Stimulated activated naive CD4-positive, alpha-beta T cell (primary cell): ENCODE data around the gene OCEL1.

Experiments used
- DNase-seq, 6 experiments: peaks; one replicate each; lab custom pipeline; 2025; lab: John Stamatoyannopoulos, UW

Gene OCEL1

DNA sequence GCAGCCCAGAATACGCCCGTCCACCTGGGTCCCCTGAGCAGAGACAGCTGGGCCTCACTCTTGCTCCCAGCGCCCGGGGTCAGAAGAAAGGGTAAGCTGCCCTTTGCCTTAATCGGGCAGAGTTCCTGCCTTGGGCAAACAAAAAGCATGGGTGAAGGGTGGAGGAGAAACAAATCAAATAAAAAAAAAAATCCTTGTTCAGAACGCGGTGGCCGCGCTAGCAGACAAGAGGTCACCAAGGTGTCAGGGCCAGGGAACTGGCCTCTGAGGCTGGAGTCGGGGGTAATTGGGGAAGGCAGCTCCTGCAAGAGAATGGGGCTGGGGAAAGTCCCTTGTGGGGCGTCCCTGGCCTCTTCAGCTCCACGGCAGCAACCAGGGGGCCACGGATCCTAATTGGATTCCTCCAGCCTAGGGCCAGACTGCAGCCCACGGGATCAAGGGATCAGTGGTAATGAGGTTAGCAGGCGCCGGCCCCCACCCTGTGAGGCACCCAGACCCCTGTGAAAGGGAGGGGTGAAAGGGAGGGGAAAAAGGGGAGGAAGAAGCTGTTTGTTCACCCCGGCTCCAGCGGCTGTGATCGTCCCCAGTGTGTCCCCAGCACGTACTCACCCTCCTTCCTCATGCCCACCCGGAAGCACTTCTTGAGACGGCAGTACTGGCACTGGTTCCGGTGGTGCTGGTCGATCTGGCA is 14.2 kb downstream of the OCEL1 start:
- DNase-seq = no peak

DNA sequence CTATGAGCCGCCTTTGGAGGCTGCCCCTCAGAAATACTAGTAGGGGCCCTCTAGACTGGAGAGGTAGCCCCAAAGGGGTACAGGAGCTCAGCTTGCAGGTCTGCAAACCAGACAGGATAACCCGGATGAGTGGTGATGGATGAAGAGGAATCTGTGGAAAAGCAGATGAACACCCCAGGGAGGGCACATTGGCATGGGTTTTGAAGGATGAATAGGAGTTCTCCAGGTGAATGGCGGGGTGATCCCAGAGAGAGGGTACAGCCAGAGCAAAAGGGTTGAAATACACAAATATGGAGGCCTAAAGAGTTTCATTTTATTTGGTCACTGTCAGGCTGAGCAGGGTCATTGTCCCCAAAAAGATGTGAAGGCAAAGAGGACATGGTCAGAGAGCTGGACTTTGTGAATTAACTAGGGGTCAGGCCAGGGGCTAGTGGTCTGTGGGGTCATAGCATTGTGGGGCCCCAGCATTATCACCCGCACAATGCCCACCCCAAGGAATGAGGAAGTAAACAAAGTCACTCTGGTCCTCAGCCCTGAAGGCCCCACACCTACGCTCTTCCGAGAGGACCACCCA is 14.9 kb downstream of the OCEL1 start:
- DNase-seq = no peak

GRCh38 chr19:17242431-17243208 is 16.6 kb downstream of the OCEL1 start:
- DNase-seq = no peak

DNA sequence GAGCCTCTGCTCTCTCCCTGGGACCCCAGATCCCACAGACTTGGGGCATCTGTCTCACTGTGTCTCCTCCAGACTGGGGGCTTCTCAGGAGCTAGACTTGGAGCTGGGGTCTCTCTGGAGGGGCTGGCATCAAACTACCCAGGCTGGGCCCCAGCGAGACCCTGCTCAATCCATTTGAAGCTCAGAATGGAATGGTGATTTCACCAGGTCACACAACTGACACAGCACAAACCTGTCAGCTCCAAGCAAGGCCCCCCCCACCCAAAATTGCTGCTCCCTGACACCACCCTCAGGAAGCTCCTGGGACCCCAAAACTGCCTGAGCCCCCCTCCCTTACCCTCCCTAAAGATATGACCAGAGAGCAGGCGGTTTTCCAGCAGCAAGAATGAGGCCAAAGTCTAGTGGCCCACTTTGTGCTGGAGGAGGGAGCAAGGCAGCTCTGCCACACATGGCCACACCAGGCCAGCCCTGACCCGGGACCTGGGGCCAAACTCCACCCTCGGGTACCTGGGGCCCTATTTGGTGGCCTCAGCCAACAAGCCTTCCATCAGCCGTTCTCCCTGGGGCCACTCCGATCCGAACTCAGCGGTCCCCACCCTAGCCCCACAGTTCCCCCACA is 17.3 kb downstream of the OCEL1 start:
- DNase-seq = no peak

DNA sequence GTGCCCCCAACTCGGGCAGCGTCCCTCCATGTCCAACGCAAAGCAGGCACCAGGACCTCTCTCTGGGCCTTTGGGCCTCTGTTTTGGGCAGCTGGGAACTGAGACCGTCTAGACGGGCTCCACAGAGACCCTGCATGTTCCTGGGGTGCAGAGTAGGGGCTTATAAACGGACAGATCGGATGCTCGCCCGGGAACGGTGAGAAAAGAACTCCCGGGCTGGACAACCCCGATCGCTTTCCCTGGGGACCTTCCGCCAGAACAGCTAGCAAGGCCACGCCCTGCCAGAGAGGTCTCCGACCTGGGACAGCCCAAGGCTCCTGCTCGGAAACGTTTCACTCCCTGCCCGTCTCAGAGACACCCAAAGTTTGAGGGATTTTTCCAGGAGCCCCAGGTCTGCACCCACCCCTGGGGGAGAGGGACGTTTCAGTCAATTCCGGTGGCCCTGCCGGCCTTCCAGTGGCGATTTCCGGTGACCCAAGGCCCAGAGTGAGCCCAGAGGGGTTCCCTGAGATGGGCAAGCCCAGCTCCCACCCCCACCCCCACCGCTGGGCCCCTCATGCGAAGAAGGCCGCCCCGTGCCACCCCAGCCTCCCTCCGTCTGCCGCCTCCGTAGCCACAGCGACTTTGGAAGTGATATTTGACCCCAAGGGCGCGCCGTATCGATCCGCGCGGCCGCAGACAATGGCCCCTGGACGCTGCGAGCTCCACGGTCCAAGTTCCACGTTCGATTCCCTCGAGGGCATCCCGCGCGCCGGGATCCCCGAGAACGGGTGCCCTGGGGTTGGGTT is 18.0 kb downstream of the OCEL1 start:
- DNase-seq = no peak

DNA sequence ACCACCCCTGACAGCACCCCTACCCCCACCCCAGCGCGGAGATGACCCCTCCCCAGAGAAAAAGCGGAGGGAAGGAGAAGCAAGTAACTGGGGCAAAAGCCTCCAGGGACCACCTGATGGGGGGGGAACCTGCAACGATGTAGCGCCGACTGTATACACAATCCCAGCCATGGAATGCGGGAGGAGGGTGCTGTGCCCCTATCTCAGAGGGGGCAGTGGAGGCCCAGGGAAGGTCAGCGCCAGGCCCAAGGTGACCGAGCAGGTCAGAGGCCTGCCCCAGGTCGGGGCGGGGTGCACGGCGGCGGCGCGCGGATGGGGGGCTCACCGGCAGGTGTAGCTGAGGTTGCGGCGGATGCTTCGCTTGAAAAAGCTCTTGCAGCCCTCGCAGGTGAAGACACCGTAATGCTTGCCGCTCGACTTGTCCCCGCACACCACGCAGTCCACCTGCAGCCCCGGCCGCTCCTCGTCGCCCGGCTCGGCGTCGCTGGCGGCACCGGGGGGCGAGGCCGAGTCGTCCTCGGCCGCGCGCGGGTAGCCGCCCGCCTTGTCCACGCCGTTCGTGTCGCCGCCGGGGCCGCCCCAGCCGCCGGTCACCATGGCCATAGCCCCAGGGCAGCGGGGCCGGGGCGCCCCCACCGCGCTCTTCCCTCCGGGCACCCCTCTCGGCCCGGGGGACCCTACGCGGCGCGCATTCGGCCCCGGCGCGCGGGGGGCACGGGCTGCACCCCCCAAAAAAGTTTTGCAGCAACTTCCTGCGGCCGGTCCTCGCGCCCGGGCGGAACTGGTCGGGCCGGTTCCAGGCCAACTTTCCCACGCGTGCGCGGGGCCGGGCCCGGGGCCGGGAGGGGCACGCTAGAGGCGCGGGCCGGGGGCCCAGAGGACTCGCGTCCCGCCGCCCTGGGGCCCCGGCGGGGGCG is 18.9 kb downstream of the OCEL1 start:
- peak in 2 of 6 experiments; percentile 10 to 24 for DNase-seq

GRCh38 chr19:17245535-17245984 is 19.5 kb downstream of the OCEL1 start, which contains the start of gene NR2F6:
Gene NR2F6, minus strand, starts transcription at chr19:17245919. Its CDS starts 699 bp downstream, at chr19:17245220.
- peak in 3 of 6 experiments; percentile 25 to 60 (median 49) for DNase-seq

GRCh38 chr19:17246681-17247425 is 20.8 kb downstream of the OCEL1 start:
- no peak for DNase-seq

GRCh38 chr19:17248011-17248776 is 22.2 kb downstream of the OCEL1 start:
- DNase-seq = no peak

GRCh38 chr19:17249887-17250548 is 24.0 kb downstream of the OCEL1 start:
- DNase-seq = no peak

DNA sequence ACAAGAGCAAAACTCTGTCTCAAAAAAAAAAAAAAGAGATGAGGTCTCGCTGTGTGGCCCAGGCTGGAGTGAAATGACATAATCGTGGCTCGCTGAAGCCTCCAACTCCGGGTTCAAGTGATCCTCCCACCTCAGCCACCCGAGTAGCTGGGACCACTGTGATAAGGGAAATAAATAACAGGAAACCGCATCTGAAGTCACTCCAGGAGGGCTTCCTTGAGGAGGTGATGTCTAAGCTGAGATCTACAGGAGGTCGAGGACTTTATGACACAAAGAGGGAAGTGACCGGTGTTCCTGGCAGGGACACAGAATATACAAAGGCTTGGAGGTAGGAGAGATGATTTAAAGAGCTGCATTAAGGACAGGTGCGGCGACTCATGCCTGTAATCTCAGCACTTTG is 28.6 kb downstream of the OCEL1 start:
- DNase-seq = no peak

DNA sequence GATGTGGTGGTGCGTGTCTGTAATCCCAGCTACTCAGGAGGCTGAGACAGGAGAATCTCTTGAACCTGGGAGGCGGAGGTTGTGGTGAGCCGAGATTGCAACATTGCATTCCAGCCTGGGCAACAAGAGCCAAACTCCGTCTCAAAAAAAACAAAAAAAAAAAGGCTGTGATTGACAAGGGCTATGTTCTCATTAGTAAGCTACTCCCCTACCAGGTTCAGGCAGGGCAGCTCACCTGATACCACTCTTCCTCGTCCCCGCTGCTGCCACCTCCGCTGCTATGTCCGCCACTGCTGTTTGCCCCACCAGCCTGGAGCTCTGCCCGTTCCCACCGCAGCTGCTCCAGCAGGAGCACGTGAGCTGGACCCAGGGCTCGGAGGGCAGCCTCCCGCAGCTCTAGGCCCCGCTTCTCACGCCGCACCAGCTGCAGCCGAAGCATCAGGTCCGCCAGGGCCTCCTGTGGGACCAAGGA is 29.2 kb downstream of the OCEL1 start:
- no peak for DNase-seq

DNA sequence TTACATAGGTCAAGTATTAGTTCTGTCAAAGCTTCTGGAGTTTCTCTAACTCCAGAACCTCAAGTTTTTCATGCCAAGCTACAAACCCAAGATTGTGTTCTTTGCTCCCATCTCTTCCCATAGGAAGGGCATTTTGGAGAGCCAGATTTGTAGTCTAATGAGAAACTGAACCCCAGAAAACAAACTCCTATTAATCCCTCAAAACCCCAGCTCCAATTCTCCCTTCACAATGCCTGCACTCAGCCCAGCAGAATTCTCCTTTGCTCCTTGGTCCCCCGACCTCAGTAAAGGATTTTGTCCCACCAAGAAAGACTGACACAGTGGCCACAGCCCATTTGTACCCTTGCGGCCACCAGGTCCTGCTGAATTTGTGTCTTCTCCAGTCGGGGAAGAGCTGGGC is 30.1 kb downstream of the OCEL1 start:
- no peak for DNase-seq

DNA sequence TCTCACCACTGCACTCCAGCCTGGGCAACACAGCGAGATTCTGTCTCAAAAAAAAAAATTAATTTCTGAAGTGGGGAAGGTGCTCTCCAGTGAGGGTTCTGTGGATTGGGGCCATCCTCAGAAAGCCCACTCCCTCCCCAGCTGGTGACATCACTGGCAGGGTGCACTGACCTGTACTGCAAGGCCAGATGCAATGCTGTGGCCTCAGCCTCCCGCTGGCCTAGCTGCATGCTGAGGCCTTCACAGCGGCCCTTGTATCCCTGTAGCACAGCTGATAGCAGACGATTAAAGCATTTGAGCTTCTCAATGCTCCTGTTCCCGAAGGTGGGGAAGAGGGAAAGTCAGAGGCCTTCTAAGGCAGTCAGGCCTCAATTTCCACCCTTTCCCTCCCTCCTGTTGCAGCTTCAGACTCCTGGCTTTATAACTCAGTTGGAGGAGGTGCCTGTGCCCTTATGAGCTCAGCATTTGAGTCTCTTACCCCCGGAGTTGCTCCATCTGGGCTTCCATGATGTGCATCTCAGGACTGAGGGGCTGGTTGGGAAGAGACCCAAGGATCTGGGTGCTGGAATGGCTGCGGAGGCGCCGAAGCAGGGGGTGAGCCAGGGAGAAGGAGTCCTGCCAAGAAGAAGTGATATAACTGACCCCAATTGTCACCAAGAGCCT is 33.2 kb downstream of the OCEL1 start:
- DNase-seq = no peak

DNA sequence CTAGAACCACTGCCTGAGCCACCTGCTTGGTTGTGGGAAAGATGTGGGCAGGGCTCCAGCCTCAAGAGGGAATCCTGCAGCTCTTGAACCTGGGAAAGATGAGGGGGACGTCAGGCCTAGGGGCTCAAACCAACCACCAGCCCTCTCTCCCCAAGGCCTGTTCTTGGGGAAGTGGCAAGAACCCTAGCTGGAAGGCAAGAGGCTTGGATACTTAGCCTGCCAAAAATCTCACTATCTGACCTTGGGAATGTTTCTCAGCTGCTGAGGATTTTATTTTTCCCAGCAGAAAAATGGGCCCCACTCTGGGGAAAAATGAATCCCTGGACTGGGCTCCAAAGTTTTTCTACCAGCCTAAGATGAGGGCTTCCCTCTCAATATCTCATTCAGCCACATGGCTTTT is 33.9 kb downstream of the OCEL1 start:
- DNase-seq = no peak

- peak; percentile 73 to 91 (median 84) for DNase-seq
Measured at GRCh38 chr19:17260842-17261325, 34.9 kb downstream of the OCEL1 start.

DNA sequence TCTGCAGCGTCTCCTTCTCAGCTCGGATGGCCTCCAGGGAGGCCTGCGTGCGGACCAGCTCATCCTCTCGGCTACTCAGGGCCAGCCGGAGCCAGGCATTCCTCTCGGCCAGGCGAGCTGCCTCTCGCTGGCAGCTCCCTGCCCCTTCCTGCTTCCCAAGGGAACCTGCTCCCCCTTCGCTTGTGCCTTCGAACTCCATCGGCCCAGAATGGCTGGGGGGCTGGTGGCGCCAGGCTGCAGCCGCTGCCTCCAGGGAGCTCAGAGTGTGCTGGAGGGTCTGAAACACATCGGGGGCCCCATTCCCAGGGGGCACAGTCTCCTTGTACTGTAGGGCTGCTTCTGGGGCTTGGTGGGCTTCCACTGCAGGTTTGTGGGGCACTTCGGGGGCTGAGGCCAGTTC is 36.5 kb downstream of the OCEL1 start:
- DNase-seq = no peak
